HCT116 (cell line): Measurements from ENCODE around the gene CCR6. TPM values are rescaled to one million over a fixed set of nuclear protein-coding genes. Genes with fewer than 3 reads are reported as not detected.

Source experiments
- ATAC-seq: fragments of 200-7000 bp; cut with Tn5 transposase; 2 replicates; pipeline ENCODE4 v1.9.1; 2020; ENCODE audit warnings: mild to moderate bottlenecking, moderate library complexity
- BruUV-seq: library from RNA; stranded (reverse); fragments of 400-500 nt; replicated peaks from 2 replicates; lab custom pipeline; 2021; lab: Mats Ljungman, UMichigan
- CTCF ChIA-PET: fragments of 300-600 bp; sonication (Branson Sonifier 250); formaldehyde crosslinking; loops from one replicate; lab custom pipeline; 2021; ENCODE audit warnings: antibody characterized with exemption; lab: Charles Lee
- POLR2A ChIA-PET: fragments of 300-600, 350-600 bp; sonication (Branson Sonifier 250); formaldehyde crosslinking; loops from one replicate; lab custom pipeline; 2021; ENCODE audit warnings: antibody characterized with exemption; lab: Charles Lee
- RAD21 ChIA-PET, 2 experiments: fragments of 300-600 bp; sonication (Branson Sonifier 250); formaldehyde crosslinking; loops; one replicate each; lab custom pipeline; 2023; ENCODE audit warnings: low total read pairs in 2 of 2; ENCODE audit not compliant: uncharacterized antibody in 2 of 2, unreplicated experiment in 2 of 2, low non-redundant PET in 1 of 2; lab: Charles Lee
- DNase-seq: peaks from one replicate; pipeline ENCODE4 v3.0.0-alpha.2; 2010; ENCODE audit warnings: low read depth, low spot score
- H2AFZ ChIP-seq: fragments of 200-600 bp; shearing (Covaris generic), sonication (generic); 2 replicates; pipeline ENCODE4 v1.6.1; 2017; ENCODE audit warnings: low read depth, mixed run types, mixed read lengths, antibody characterized with exemption, low read length; ENCODE audit not compliant: poor library complexity, severe bottlenecking
- H3K27ac ChIP-seq: 2 replicates; pipeline ENCODE4 v1.5.1; 2012; ENCODE audit warnings: low read depth, low read length
- H3K27me3 ChIP-seq: fragments of 200-600 bp; sonication (generic); 2 replicates; pipeline ENCODE4 v1.6.1; 2016; ENCODE audit warnings: mixed run types, low read length, mixed read lengths; ENCODE audit not compliant: insufficient read depth
- H3K36me3 ChIP-seq, 2 experiments: fragments of 200-500 bp in 1 of 2; fragments of 200-600 bp in 1 of 2; sonication (Bioruptor generic) in 1 of 2; sonication (generic) in 1 of 2; 2 replicates each; pipeline versions ENCODE4 v1.5.1 to v1.6.1; 2014 to 2016; ENCODE audit warnings: low read length in 2 of 2, inconsistent platforms in 1 of 2, mixed read lengths in 1 of 2, mixed run types in 1 of 2; ENCODE audit not compliant: insufficient read depth in 2 of 2, control insufficient read depth in 1 of 2
- H3K4me1 ChIP-seq, 2 experiments: fragments of 200-600 bp in 1 of 2; sonication (generic) in 1 of 2; 2 replicates each; pipeline versions ENCODE4 v1.5.1 to v1.6.1; 2012 to 2017; ENCODE audit warnings: low read length in 2 of 2, inconsistent platforms in 1 of 2, mild to moderate bottlenecking in 1 of 2, mixed read lengths in 1 of 2, mixed run types in 1 of 2, moderate library complexity in 1 of 2; ENCODE audit not compliant: insufficient read depth in 2 of 2, control insufficient read depth in 1 of 2
- H3K4me2 ChIP-seq: fragments of 200-600 bp; sonication (generic); 2 replicates; pipeline ENCODE4 v1.6.1; 2017; ENCODE audit warnings: mixed run types, low read length, mixed read lengths
- H3K4me3 ChIP-seq, 2 experiments: fragments of 200-600 bp in 1 of 2; sonication (generic) in 1 of 2; replicated peaks in 1 of 2; 2 replicates each; pipeline ENCODE4 v1.5.1; 2011 to 2016; ENCODE audit warnings: low read length in 2 of 2, control low read depth in 1 of 2, low read depth in 1 of 2, mild to moderate bottlenecking in 1 of 2, mixed read lengths in 1 of 2, mixed run types in 1 of 2
- H3K79me2 ChIP-seq: fragments of 200-600 bp; sonication (generic); 2 replicates; pipeline ENCODE4 v1.6.1; 2017; ENCODE audit warnings: mild to moderate bottlenecking, mixed run types, low read length, moderate library complexity, mixed read lengths; ENCODE audit not compliant: insufficient read depth
- H3K9ac ChIP-seq: fragments of 200-600 bp; sonication (generic); 2 replicates; pipeline ENCODE4 v1.6.1; 2016; ENCODE audit warnings: low read length, mixed read lengths
- H3K9me2 ChIP-seq: fragments of 200-600 bp; sonication (generic), shearing (Covaris generic); 2 replicates; pipeline ENCODE4 v1.6.1; 2017; ENCODE audit warnings: mixed run types, mild to moderate bottlenecking, moderate library complexity; ENCODE audit not compliant: insufficient read depth
- H3K9me3 ChIP-seq, 2 experiments: fragments of 200-500 bp in 1 of 2; fragments of 200-600 bp in 1 of 2; sonication (Bioruptor generic) in 1 of 2; sonication (generic) in 1 of 2; 2 replicates each; pipeline ENCODE4 v1.6.1; 2014 to 2017; ENCODE audit warnings: low read length in 2 of 2, mixed read lengths in 2 of 2, inconsistent platforms in 1 of 2, low read depth in 1 of 2, mild to moderate bottlenecking in 1 of 2, mixed run types in 1 of 2, moderate library complexity in 1 of 2; ENCODE audit not compliant: control insufficient read depth in 1 of 2, insufficient read depth in 1 of 2
- H4K20me1 ChIP-seq: fragments of 200-600 bp; sonication (generic), shearing (Covaris generic); 2 replicates; pipeline ENCODE4 v1.6.1; 2017; ENCODE audit warnings: mixed run types, mild to moderate bottlenecking, moderate library complexity; ENCODE audit not compliant: insufficient read depth
- EGR1 ChIP-seq: IDR thresholded peaks from 2 replicates; pipeline ENCODE4 v1.6.1; 2012; ENCODE audit warnings: low read depth
- ELF1 ChIP-seq: IDR thresholded peaks from 2 replicates; pipeline ENCODE4 v1.6.1; 2012; ENCODE audit warnings: low read depth, borderline replicate concordance
- EZH2 ChIP-seq: fragments of 200-600 bp; sonication (generic); IDR thresholded peaks from 2 replicates; pipeline ENCODE4 v1.6.1; 2017; ENCODE audit warnings: antibody characterized with exemption, mixed run types
- EZH2phosphoT487 ChIP-seq: fragments of 200-600 bp; IDR thresholded peaks from 2 replicates; pipeline ENCODE4 v1.6.1; 2018; ENCODE audit warnings: antibody characterized with exemption, borderline replicate concordance
- SP1 ChIP-seq: IDR thresholded peaks from 2 replicates; pipeline ENCODE4 v1.6.1; 2012; ENCODE audit warnings: low read depth
- YY1 ChIP-seq: IDR thresholded peaks from 2 replicates; pipeline ENCODE4 v1.6.1; 2011; ENCODE audit warnings: low read length, low read depth, moderate library complexity, mild to moderate bottlenecking; ENCODE audit not compliant: insufficient replicate concordance; ENCODE audit errors: extremely low read depth
- ZNF274 ChIP-seq: fragments of 200-500 bp; sonication (Bioruptor generic); IDR thresholded peaks from 2 replicates; pipeline ENCODE4 v1.6.1; 2014; ENCODE audit warnings: mild to moderate bottlenecking, low read depth, low read length, inconsistent platforms
- intact Hi-C: fragments of 100-400 bp; cut with micrococcal nuclease; formaldehyde crosslinking; loops from 2 replicates; pipeline ENCODE4 v1.10.0; 2022
- total RNA-seq: library from RNA; stranded (reverse); gene quantifications from one replicate; pipeline ENCODE4 v1.2.1, GENCODE V29; 2021; ENCODE audit not compliant: unreplicated experiment

CCR6 gene
- total RNA-seq, 1 experiment from 2014 or later = not detected

DNA sequence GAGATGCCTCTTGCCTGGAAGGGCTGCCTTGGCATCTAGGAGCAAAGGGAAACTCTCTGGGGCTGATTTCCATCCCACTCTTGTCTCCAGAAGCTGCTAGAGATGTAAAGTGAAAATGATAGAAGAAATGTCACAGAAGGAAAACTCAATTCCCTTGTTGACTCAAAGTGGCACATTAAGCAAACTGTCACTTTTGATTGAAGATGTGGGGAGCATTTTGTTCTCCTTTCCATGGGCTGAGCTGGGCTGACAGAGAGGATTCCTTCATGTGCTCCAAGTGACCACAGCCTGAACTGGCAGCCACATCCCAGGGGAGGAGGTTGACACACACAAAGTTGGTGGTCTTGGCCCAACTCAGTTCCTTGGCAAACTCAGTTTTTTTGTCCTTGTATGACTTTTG lies 25.1 kb downstream of the CCR6 start:
- H3K27ac ChIP-seq = no peak overlapping the region
- intact Hi-C loops = no loop called here
- no peaks in the 10 kb centered on the region for H4K20me1 ChIP-seq
- no peak for TF ChIP-seq ELF1
- no peak for TF ChIP-seq EZH2phosphoT487
- TF ChIP-seq ZNF274 = no peak
- DNase-seq = no peak
- no peak overlapping the region for H3K4me3 ChIP-seq
- no TSS peak for BruUV-seq
- no peak for ATAC-seq
- no peaks in the 10 kb centered on the region for H3K9me2 ChIP-seq
- no peaks in the 10 kb centered on the region for H3K36me3 ChIP-seq
- no peaks in the 10 kb centered on the region for H3K79me2 ChIP-seq
- no peaks in the 10 kb centered on the region for H3K4me1 ChIP-seq
- H3K4me2 ChIP-seq = no peak overlapping the region
- ChIA-PET RAD21 (no interaction called here), POLR2A (no interaction called here), CTCF (no interaction called here)
- no peaks in the 10 kb centered on the region; the same call in 1 of the 2 replicates for H3K27me3 ChIP-seq
- no peak overlapping the region for H2AFZ ChIP-seq
- no peaks in the 10 kb centered on the region for H3K9me3 ChIP-seq
- H3K9ac ChIP-seq = no peak overlapping the region

GRCh38 chr6:167148997-167149396 lies 26.1 kb downstream of the CCR6 start:
- TF ChIP-seq YY1 = no peak
- TF ChIP-seq SP1 = no peak
- no peak for TF ChIP-seq EZH2
- TF ChIP-seq EGR1 = no peak
- Histone ChIP-seq H3K27ac (no peak overlapping the region), H2AFZ (no peak overlapping the region), H3K27me3 (peaks cover 9% of the 10 kb centered on the region), H4K20me1 (no peaks in the 10 kb centered on the region), H3K9me3 (no peaks in the 10 kb centered on the region), H3K4me3 (no peak overlapping the region), H3K9ac (no peak overlapping the region), H3K4me2 (no peak overlapping the region), H3K36me3 (no peaks in the 10 kb centered on the region), H3K79me2 (no peaks in the 10 kb centered on the region), H3K9me2 (no peaks in the 10 kb centered on the region), H3K4me1 (no peaks in the 10 kb centered on the region)
- DNase-seq (no peak), ATAC-seq (no peak)
- ChIA-PET CTCF (no interaction called here), RAD21 (no interaction called here), POLR2A (no interaction called here)
- intact Hi-C loops = no loop called here
- BruUV-seq = no TSS peak
